Astrocyte of the spinal cord (primary cell): ENCODE results near the gene CDK15.

Experiments
- DNase-seq: peaks from one replicate; pipeline ENCODE4 v3.0.0; 2011; ENCODE audit warnings: low read depth, low spot score
- H3K4me3 ChIP-seq: 2 replicates; pipeline ENCODE4 v1.5.1; 2011; ENCODE audit warnings: low read depth, mild to moderate bottlenecking, low read length, moderate library complexity
- CTCF ChIP-seq: IDR thresholded peaks from 2 replicates; pipeline ENCODE4 v1.5.1; 2012; ENCODE audit warnings: low read depth, mild to moderate bottlenecking, low read length, inconsistent platforms
- in situ Hi-C: cut with HindIII; loops from 2 replicates; pipeline ENCODE4 v1.10.0; 2017; ENCODE audit warnings: low sequenced_read_pairs

CDK15 gene

GRCh38 chr2:201892516-201892915 is 86.2 kb downstream of the CDK15 start:
- in situ Hi-C loops, result no loop called here
- DNase-seq, result no peak
- TF ChIP-seq CTCF, result no peak
- H3K4me3 ChIP-seq, result no peak overlapping the region

- DNase-seq, result peak; percentile 13
- in situ Hi-C loops, result no loop called here
- no peak overlapping the region for H3K4me3 ChIP-seq
These were observed 94.0 kb downstream of the CDK15 start for GRCh38 chr2:201900362-201900761.

GRCh38 chr2:201901786-201902185 is 95.4 kb downstream of the CDK15 start:
- no peak for DNase-seq
- in situ Hi-C loops, result no loop called here
- no peak for TF ChIP-seq CTCF
- H3K4me3 ChIP-seq, result no peak overlapping the region

More at GRCh38 chr2:201900362-201900761, 94.0 kb downstream of the CDK15 start:
- TF ChIP-seq CTCF, result no peak

- H3K4me3 ChIP-seq, result no peak overlapping the region
- in situ Hi-C loops, result no loop called here
- TF ChIP-seq CTCF, result no peak
- no peak for DNase-seq
These were observed 98.4 kb downstream of the CDK15 start for GRCh38 chr2:201904538-201905420.

GRCh38 chr2:201906777-201907562 is 100.6 kb downstream of the CDK15 start:
- TF ChIP-seq CTCF, result no peak
- H3K4me3 ChIP-seq, result no peak overlapping the region
- DNase-seq, result no peak
- in situ Hi-C loops, result no loop called here

- in situ Hi-C loops, result no loop called here
- no peak overlapping the region for H3K4me3 ChIP-seq
- no peak for DNase-seq
- no peak for TF ChIP-seq CTCF
These were observed 101.2 kb downstream of the CDK15 start for GRCh38 chr2:201907563-201907881.
